CD4-positive, alpha-beta memory T cell (primary cell): ENCODE data around the gene SGMS2. TPM values are rescaled to one million over a fixed set of nuclear protein-coding genes. Genes with fewer than 3 reads are reported as not detected.
"Not testable (repeated sequence)": the region's sequence is repeated elsewhere in the genome, so short reads cannot be mapped to it uniquely, and the experiment has no call there.

Experiments used
- CTCF ChIA-PET: fragments of 350-600 bp; sonication (Branson Sonifier 250); formaldehyde crosslinking; loops from one replicate; lab custom pipeline; 2021; ENCODE audit warnings: inconsistent platforms; ENCODE audit not compliant: partially characterized antibody; lab: Charles Lee
- POLR2A ChIA-PET: fragments of 350-600 bp; sonication (Branson Sonifier 250); formaldehyde crosslinking; loops from one replicate; lab custom pipeline; 2021; ENCODE audit not compliant: partially characterized antibody; lab: Charles Lee
- DNase-seq, 5 donors: peaks; one replicate each; pipeline versions ENCODE4 v3.0.0 to v3.0.0-alpha.2; 2020 to 2022; ENCODE audit warnings: mixed read lengths in 1 of 5
- H3K27ac ChIP-seq: one replicate; pipeline ENCODE4 v1.7.0; 2013; ENCODE audit warnings: low read depth, low read length
- H3K27me3 ChIP-seq: 2 replicates; pipeline ENCODE4 v1.7.0; 2013; ENCODE audit warnings: mild to moderate bottlenecking, low read length, moderate library complexity; ENCODE audit not compliant: insufficient read depth
- H3K36me3 ChIP-seq: 2 replicates; pipeline ENCODE4 v1.7.0; 2013; ENCODE audit warnings: mild to moderate bottlenecking, low read length, moderate library complexity; ENCODE audit not compliant: insufficient read depth
- H3K4me1 ChIP-seq: 2 replicates; pipeline ENCODE4 v1.7.0; 2013; ENCODE audit warnings: mild to moderate bottlenecking, low read length, moderate library complexity; ENCODE audit not compliant: insufficient read depth
- H3K4me3 ChIP-seq, 2 donors: one replicate each; pipeline ENCODE4 v1.7.0; 2013; ENCODE audit warnings: low read length in 2 of 2, mild to moderate bottlenecking in 1 of 2
- H3K9me3 ChIP-seq, 2 donors: one replicate each; pipeline ENCODE4 v1.7.0; 2013; ENCODE audit warnings: low read length in 2 of 2, control low read depth in 1 of 2; ENCODE audit not compliant: control insufficient read depth in 1 of 2
- H3K27ac Mint-ChIP-seq, 7 donors: one replicate each; pipeline ENCODE4 v1.8.0; 2020 to 2021; ENCODE audit warnings: mixed read lengths in 7 of 7, mild to moderate bottlenecking in 6 of 7, inconsistent platforms in 3 of 7, moderate library complexity in 3 of 7
- H3K27me3 Mint-ChIP-seq, 2 donors: one replicate each; pipeline ENCODE4 v1.8.0; 2020 to 2021; ENCODE audit warnings: mixed read lengths in 2 of 2
- H3K36me3 Mint-ChIP-seq, 2 donors: one replicate each; pipeline ENCODE4 v1.8.0; 2020 to 2021; ENCODE audit warnings: mixed read lengths in 2 of 2, inconsistent platforms in 1 of 2, mild to moderate bottlenecking in 1 of 2
- H3K4me1 Mint-ChIP-seq, 4 donors: one replicate each; pipeline ENCODE4 v1.8.0; 2020 to 2021; ENCODE audit warnings: mixed read lengths in 4 of 4, mild to moderate bottlenecking in 1 of 4
- H3K4me3 Mint-ChIP-seq, 8 donors: one replicate each; pipeline ENCODE4 v1.8.0; 2020 to 2021; ENCODE audit warnings: mixed read lengths in 8 of 8, mild to moderate bottlenecking in 7 of 8, moderate library complexity in 6 of 8, inconsistent platforms in 3 of 8
- H3K9me3 Mint-ChIP-seq, 8 donors: one replicate each; pipeline ENCODE4 v1.8.0; 2020 to 2021; ENCODE audit warnings: mixed read lengths in 8 of 8, mild to moderate bottlenecking in 5 of 8, inconsistent platforms in 3 of 8, moderate library complexity in 1 of 8
- intact Hi-C: fragments of 100-400 bp; cut with micrococcal nuclease; formaldehyde crosslinking; loops from one replicate; pipeline ENCODE4 v1.15.1; 2023
- polyA plus RNA-seq, 2 donors: library from polyadenylated mRNA; unstranded; fragments of 300-500 nt; fragmentation: Illumina TruSeq; gene quantifications; one replicate each; pipeline ENCODE4 v1.2.3, GENCODE V29; 2021
- total RNA-seq, 2 experiments: library from RNA; stranded (reverse); gene quantifications; one replicate each; pipeline ENCODE4 v1.2.3, GENCODE V29; 2021

SGMS2 gene
- total and polyA plus RNA-seq, 4 experiments from 2014 or later = 0.28 to 0.67 TPM; not detected in 2

- POLR2A ChIA-PET = no interaction called here
- H3K4me1 Mint-ChIP-seq = peaks cover 0 to 2% (median under 1%) of the 10 kb centered on the region in 4 donors
- intact Hi-C loops = no loop called here
These were observed 90.5 kb downstream of the SGMS2 start for GRCh38 chr4:107915220-107915619.

GRCh38 chr4:107916623-107917022 is 91.9 kb downstream of the SGMS2 start:
- no peaks in the 10 kb centered on the region for H3K4me1 ChIP-seq
- no peak overlapping the region for H3K4me3 Mint-ChIP-seq
- no peaks in the 10 kb centered on the region for H3K36me3 ChIP-seq
- POLR2A ChIA-PET = no interaction called here
- H3K36me3 Mint-ChIP-seq = peaks cover 0 to 6% of the 10 kb centered on the region in 2 donors
- no peak overlapping the region for H3K27ac Mint-ChIP-seq
- no peak for DNase-seq
- intact Hi-C loops = no loop called here
- CTCF ChIA-PET = interaction anchor here (1.0 kb wide), 1 partner anchor 158 kb away, joined by 3 read pairs; no protein-coding TSS in a partner anchor
- no peak overlapping the region for H3K27ac ChIP-seq
- peaks cover 0 to 23% (median 13%) of the 10 kb centered on the region in 8 donors for H3K9me3 Mint-ChIP-seq
- peaks cover 18 to 19% of the 10 kb centered on the region in 2 donors for H3K27me3 Mint-ChIP-seq
- no peaks in the 10 kb centered on the region for H3K9me3 ChIP-seq
- no peaks in the 10 kb centered on the region for H3K27me3 ChIP-seq
- no peak overlapping the region for H3K4me3 ChIP-seq
- peaks cover 0 to 2% (median under 1%) of the 10 kb centered on the region in 4 donors for H3K4me1 Mint-ChIP-seq

More at GRCh38 chr4:107915220-107915619, 90.5 kb downstream of the SGMS2 start:
- Histone ChIP-seq H3K27ac (no peak overlapping the region), H3K9me3 (no peaks in the 10 kb centered on the region), H3K4me3 (no peak overlapping the region), H3K36me3 (no peaks in the 10 kb centered on the region), H3K4me1 (no peaks in the 10 kb centered on the region), H3K27me3 (no peaks in the 10 kb centered on the region)
- no peak overlapping the region for H3K27ac Mint-ChIP-seq
- peaks cover 0 to 6% of the 10 kb centered on the region in 2 donors for H3K36me3 Mint-ChIP-seq
- H3K9me3 Mint-ChIP-seq = peaks cover 0 to 16% (median 12%) of the 10 kb centered on the region in 8 donors
- no peak overlapping the region for H3K4me3 Mint-ChIP-seq
- no peak for DNase-seq
- CTCF ChIA-PET = interaction anchor here (1.0 to 1.5 kb wide), 2 partner anchors 157 to 158 kb away, joined by 4 to 6 read pairs; no protein-coding TSS in a partner anchor
- H3K27me3 Mint-ChIP-seq = peaks cover 11 to 13% of the 10 kb centered on the region in 2 donors

GRCh38 chr4:107917500-107917899 is 92.8 kb downstream of the SGMS2 start:
- Mint-ChIP-seq H3K9me3 (peaks cover 3 to 24% (median 13%) of the 10 kb centered on the region in 8 donors), H3K36me3 (peaks cover 0 to 6% of the 10 kb centered on the region in 2 donors), H3K4me3 (no peak overlapping the region), H3K27me3 (peaks cover 20 to 25% of the 10 kb centered on the region in 2 donors), H3K27ac (no peak overlapping the region), H3K4me1 (peaks cover 0 to 2% (median under 1%) of the 10 kb centered on the region in 4 donors)
- Histone ChIP-seq H3K36me3 (no peaks in the 10 kb centered on the region), H3K27me3 (no peaks in the 10 kb centered on the region), H3K4me1 (no peaks in the 10 kb centered on the region), H3K9me3 (no peaks in the 10 kb centered on the region), H3K4me3 (no peak overlapping the region), H3K27ac (no peak overlapping the region)
- intact Hi-C loops = no loop called here
- CTCF ChIA-PET = no interaction called here
- no peak for DNase-seq
- POLR2A ChIA-PET = no interaction called here

- no peak overlapping the region for H3K4me3 Mint-ChIP-seq
- no peaks in the 10 kb centered on the region for H3K27me3 ChIP-seq
- intact Hi-C loops = no loop called here
- H3K36me3 Mint-ChIP-seq = peaks cover 0 to 6% of the 10 kb centered on the region in 2 donors
- peaks cover 3 to 24% (median 13%) of the 10 kb centered on the region in 8 donors for H3K9me3 Mint-ChIP-seq
- H3K27ac Mint-ChIP-seq = no peak overlapping the region
- no peak overlapping the region for H3K4me3 ChIP-seq
- CTCF ChIA-PET = interaction anchor here (0.5 kb wide), 1 partner anchor 1594 kb away, joined by 3 read pairs; no protein-coding TSS in a partner anchor
- POLR2A ChIA-PET = no interaction called here
- H3K27me3 Mint-ChIP-seq = peaks cover 24 to 26% of the 10 kb centered on the region in 2 donors
- DNase-seq = no peak
- no peaks in the 10 kb centered on the region for H3K9me3 ChIP-seq
- no peaks in the 10 kb centered on the region for H3K4me1 Mint-ChIP-seq
- no peaks in the 10 kb centered on the region for H3K36me3 ChIP-seq
- H3K4me1 ChIP-seq = no peaks in the 10 kb centered on the region
- H3K27ac ChIP-seq = no peak overlapping the region
These were observed 98.0 kb downstream of the SGMS2 start for GRCh38 chr4:107922486-107923473.

- peaks cover 12 to 18% of the 10 kb centered on the region in 2 donors for H3K27me3 Mint-ChIP-seq
- H3K9me3 Mint-ChIP-seq, H3K9me3 ChIP-seq, DNase-seq, H3K36me3 Mint-ChIP-seq, intact Hi-C loops, H3K4me1 Mint-ChIP-seq, H3K27ac ChIP-seq, POLR2A ChIA-PET, H3K4me3 Mint-ChIP-seq, H3K27ac Mint-ChIP-seq, H3K4me3 ChIP-seq, H3K36me3 ChIP-seq, CTCF ChIA-PET, H3K27me3 ChIP-seq, H3K4me1 ChIP-seq: not testable (repeated sequence)
These were observed 101.0 kb downstream of the SGMS2 start for GRCh38 chr4:107925713-107926112.

GRCh38 chr4:107926875-107927274 is 102.1 kb downstream of the SGMS2 start:
- H3K9me3 ChIP-seq, intact Hi-C loops, H3K4me1 ChIP-seq, H3K4me1 Mint-ChIP-seq, DNase-seq, H3K36me3 Mint-ChIP-seq, H3K4me3 Mint-ChIP-seq, H3K27ac Mint-ChIP-seq, CTCF ChIA-PET, H3K9me3 Mint-ChIP-seq, H3K27me3 ChIP-seq, H3K4me3 ChIP-seq, H3K27ac ChIP-seq, POLR2A ChIA-PET, H3K36me3 ChIP-seq: not testable (repeated sequence)
- H3K27me3 Mint-ChIP-seq = peaks cover 7 to 11% of the 10 kb centered on the region in 2 donors
